Hepatocyte (in vitro differentiated cells): ENCODE measurements around the gene SIGLEC14. TPM values are rescaled to one million over a fixed set of nuclear protein-coding genes. Genes with fewer than 3 reads are reported as not detected.

Experiments used
- DNase-seq: peaks from one replicate; pipeline ENCODE4 v3.0.0-alpha.2; 2016; ENCODE audit warnings: low spot score
- H2AFZ ChIP-seq: fragments of 200-600 bp; sonication (generic); 2 replicates; pipeline ENCODE4 v1.6.0; 2016; ENCODE audit warnings: antibody characterized with exemption, mild to moderate bottlenecking
- H3K27ac ChIP-seq: fragments of 200-600 bp; sonication (generic); 2 replicates; pipeline ENCODE4 v1.5.1; 2016; ENCODE audit warnings: mild to moderate bottlenecking
- H3K27me3 ChIP-seq: fragments of 200-600 bp; sonication (generic); 2 replicates; pipeline ENCODE4 v1.6.1; 2016
- H3K36me3 ChIP-seq: fragments of 200-600 bp; sonication (generic); replicated peaks from 2 replicates; pipeline ENCODE4 v1.5.1; 2016; ENCODE audit warnings: low read depth; ENCODE audit not compliant: insufficient read depth
- H3K4me1 ChIP-seq: fragments of 200-600 bp; sonication (generic); 2 replicates; pipeline ENCODE4 v1.5.1; 2016; ENCODE audit warnings: mild to moderate bottlenecking, moderate library complexity; ENCODE audit not compliant: insufficient read depth
- H3K4me2 ChIP-seq: fragments of 200-600 bp; sonication (generic); 2 replicates; pipeline ENCODE4 v1.6.0; 2016
- H3K4me3 ChIP-seq: fragments of 200-600 bp; sonication (generic); 2 replicates; pipeline ENCODE4 v1.5.1; 2016; ENCODE audit warnings: mild to moderate bottlenecking
- H3K79me2 ChIP-seq: fragments of 200-600 bp; sonication (generic); 2 replicates; pipeline ENCODE4 v1.6.0; 2017; ENCODE audit warnings: mild to moderate bottlenecking
- H3K9me2 ChIP-seq: fragments of 200-600 bp; sonication (generic); replicated peaks from 2 replicates; pipeline ENCODE4 v1.6.0; 2017; ENCODE audit warnings: mild to moderate bottlenecking; ENCODE audit not compliant: insufficient read depth
- H3K9me3 ChIP-seq: fragments of 200-600 bp; sonication (generic); 2 replicates; pipeline ENCODE4 v1.5.1; 2016; ENCODE audit warnings: low read depth, mild to moderate bottlenecking
- H4K20me1 ChIP-seq: fragments of 200-600 bp; sonication (generic); 2 replicates; pipeline ENCODE4 v1.6.0; 2016; ENCODE audit warnings: mild to moderate bottlenecking; ENCODE audit not compliant: insufficient read depth, poor library complexity, severe bottlenecking
- CTCF ChIP-seq: fragments of 200-600 bp; sonication (generic); IDR thresholded peaks from 2 replicates; pipeline ENCODE4 v1.5.1; 2016; ENCODE audit warnings: antibody characterized with exemption, mild to moderate bottlenecking; ENCODE audit not compliant: poor library complexity
- EZH2 ChIP-seq: fragments of 200-600 bp; sonication (generic); IDR thresholded peaks from 2 replicates; pipeline ENCODE4 v1.6.1; 2016; ENCODE audit warnings: antibody characterized with exemption, mild to moderate bottlenecking, borderline replicate concordance
- EZH2phosphoT487 ChIP-seq: fragments of 200-600 bp; sonication (generic); IDR thresholded peaks from one replicate; pipeline ENCODE4 v1.6.1; 2018; ENCODE audit warnings: antibody characterized with exemption, mild to moderate bottlenecking, low read depth, moderate library complexity; ENCODE audit not compliant: unreplicated experiment, severe bottlenecking
- WGBS: methylation state at CpG from one replicate; pipeline ENCODE4 v1.1.6; 2016; ENCODE audit warnings: low lambda C conversion rate; ENCODE audit errors: missing lambda C conversion rate; 5-methylcytosine and 5-hydroxymethylcytosine counted together
- polyA plus RNA-seq: library from polyadenylated mRNA; unstranded; fragments of >200 nt; fragmentation: Nextera tagmentation; extraction: Ambion mirVana; gene quantifications from 2 replicates; pipeline ENCODE4 v1.2.1, GENCODE V29; 2016
- total RNA-seq: library from RNA; depleted of rRNA; stranded (reverse); fragments of >200 nt; gene quantifications from 2 replicates; pipeline ENCODE4 v1.2.3, GENCODE V29; 2014

Gene SIGLEC14
- total and polyA plus RNA-seq, 2 experiments from 2014 or later: 0.13 to 0.47 TPM

- TF ChIP-seq EZH2 (no peak), EZH2phosphoT487 (no peak), CTCF (no peak)
- H3K9me2 ChIP-seq: no peaks in the 10 kb centered on the region
- no peaks in the 10 kb centered on the region for H3K27me3 ChIP-seq
- H3K4me3 ChIP-seq: no peak overlapping the region
- H3K9me3 ChIP-seq: no peaks in the 10 kb centered on the region
- WGBS: 92% methylated on average over 31 of the region's 31 CpGs
- no peaks in the 10 kb centered on the region for H3K4me1 ChIP-seq
- no peak overlapping the region for H3K4me2 ChIP-seq
- H3K79me2 ChIP-seq: no peaks in the 10 kb centered on the region
- H4K20me1 ChIP-seq: no peaks in the 10 kb centered on the region
- DNase-seq: no peak
- H3K27ac ChIP-seq: no peak overlapping the region
- no peaks in the 10 kb centered on the region for H3K36me3 ChIP-seq
- no peak overlapping the region for H2AFZ ChIP-seq
Measured at GRCh38 chr19:51598159-51598915, 48.3 kb downstream of the SIGLEC14 start.

GRCh38 chr19:51595190-51596175 is 51.1 kb downstream of the SIGLEC14 start:
- TF ChIP-seq EZH2phosphoT487: no peak
- TF ChIP-seq EZH2: no peak
- TF ChIP-seq CTCF: no peak
- Histone ChIP-seq H2AFZ (peak overlapping the region; percentile 53), H3K79me2 (no peaks in the 10 kb centered on the region), H3K27ac (no peak overlapping the region), H3K9me3 (no peaks in the 10 kb centered on the region), H3K4me2 (peak overlapping the region; percentile 78), H3K4me3 (no peak overlapping the region), H4K20me1 (no peaks in the 10 kb centered on the region), H3K27me3 (no peaks in the 10 kb centered on the region), H3K9me2 (no peaks in the 10 kb centered on the region), H3K4me1 (no peaks in the 10 kb centered on the region), H3K36me3 (no peaks in the 10 kb centered on the region)
- DNase-seq: no peak
- WGBS: 80% methylated on average over 8 of the region's 8 CpGs

- H3K9me2 ChIP-seq: no peaks in the 10 kb centered on the region
- peak overlapping the region; percentile 78 for H3K4me2 ChIP-seq
- no peak overlapping the region for H3K4me3 ChIP-seq
- H3K4me1 ChIP-seq: no peaks in the 10 kb centered on the region
- H3K27ac ChIP-seq: no peak overlapping the region
- TF ChIP-seq EZH2phosphoT487 (no peak), CTCF (no peak), EZH2 (no peak)
- peak overlapping the region; percentile 53 for H2AFZ ChIP-seq
- H4K20me1 ChIP-seq: no peaks in the 10 kb centered on the region
- 42% methylated on average over 5 of the region's 6 CpGs for WGBS
- no peaks in the 10 kb centered on the region for H3K36me3 ChIP-seq
- no peaks in the 10 kb centered on the region for H3K9me3 ChIP-seq
- H3K27me3 ChIP-seq: no peaks in the 10 kb centered on the region
- no peak for DNase-seq
- no peaks in the 10 kb centered on the region for H3K79me2 ChIP-seq
Measured at GRCh38 chr19:51594774-51595109, 51.9 kb downstream of the SIGLEC14 start.
